ENCODE measurements around the gene POLR3E. TPM values are rescaled to one million over a fixed set of nuclear protein-coding genes. Genes with fewer than 3 reads are reported as not detected.

The POLR3E gene
- total and polyA plus RNA-seq, 4 donors, result 16.0 to 42.9 (median 18.3) TPM

DNA sequence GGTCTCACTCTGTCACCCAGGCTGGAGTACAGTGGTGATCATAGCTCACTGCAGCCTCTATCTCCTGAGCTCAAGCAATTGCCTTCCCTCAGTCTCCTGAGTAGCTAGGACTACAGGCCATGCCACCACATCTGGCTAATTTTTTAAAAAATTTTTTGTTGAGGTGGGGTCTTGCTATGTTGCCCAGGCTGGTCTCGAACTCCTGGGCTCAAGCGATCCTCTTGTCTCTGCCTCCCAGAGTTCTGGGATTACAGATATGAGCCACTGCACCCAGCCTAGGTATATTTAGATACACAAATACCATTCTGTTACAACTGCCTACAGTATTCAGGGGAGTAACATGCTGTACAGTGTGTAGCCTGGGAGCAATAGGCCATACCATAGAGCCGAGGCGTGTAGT is 14.3 kb downstream of the POLR3E start (continued):
- TF ChIP-seq, protein P1, sequence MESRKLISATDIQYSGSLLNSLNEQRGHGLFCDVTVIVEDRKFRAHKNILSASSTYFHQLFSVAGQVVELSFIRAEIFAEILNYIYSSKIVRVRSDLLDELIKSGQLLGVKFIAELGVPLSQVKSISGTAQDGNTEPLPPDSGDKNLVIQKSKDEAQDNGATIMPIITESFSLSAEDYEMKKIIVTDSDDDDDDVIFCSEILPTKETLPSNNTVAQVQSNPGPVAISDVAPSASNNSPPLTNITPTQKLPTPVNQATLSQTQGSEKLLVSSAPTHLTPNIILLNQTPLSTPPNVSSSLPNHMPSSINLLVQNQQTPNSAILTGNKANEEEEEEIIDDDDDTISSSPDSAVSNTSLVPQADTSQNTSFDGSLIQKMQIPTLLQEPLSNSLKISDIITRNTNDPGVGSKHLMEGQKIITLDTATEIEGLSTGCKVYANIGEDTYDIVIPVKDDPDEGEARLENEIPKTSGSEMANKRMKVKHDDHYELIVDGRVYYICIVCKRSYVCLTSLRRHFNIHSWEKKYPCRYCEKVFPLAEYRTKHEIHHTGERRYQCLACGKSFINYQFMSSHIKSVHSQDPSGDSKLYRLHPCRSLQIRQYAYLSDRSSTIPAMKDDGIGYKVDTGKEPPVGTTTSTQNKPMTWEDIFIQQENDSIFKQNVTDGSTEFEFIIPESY (IDR thresholded peaks at IDR 0.05), result no peak
- no peak for TF ChIP-seq YY1 (IDR thresholded peaks at IDR 0.05)
- no peak for TF ChIP-seq TAF1 (conservative IDR thresholded peaks at IDR 0.05)
- TF ChIP-seq HNF4G (IDR thresholded peaks at IDR 0.05), result no peak
- no peak for TF ChIP-seq RXRA (IDR thresholded peaks at IDR 0.05)
- TF ChIP-seq MAX (IDR thresholded peaks at IDR 0.05), result no peak
- no peak for TF ChIP-seq FOXA1 (IDR thresholded peaks at IDR 0.05)
- no peak for TF ChIP-seq NR2F2 (IDR thresholded peaks at IDR 0.05)
- no peak for TF ChIP-seq FOXA2 (IDR thresholded peaks at IDR 0.05)

GRCh38 chr16:22312897-22313781 is 15.9 kb downstream of the POLR3E start:
- peaks cover 0 to 7% (median 4%) of the 10 kb centered on the region in 4 donors for H3K4me1 ChIP-seq (ENCODE audit: control insufficient read depth in 4 of 4, insufficient read depth in 4 of 4, low read length in 3 of 4)
- H3K9ac ChIP-seq (ENCODE audit: low read depth in 1 of 2, low read length in 2 of 2), result no peak overlapping the region
- TF ChIP-seq EGR1 (IDR thresholded peaks at IDR 0.05; ENCODE audit: low read depth in 2 of 2), result no peak
- TF ChIP-seq GABPA (IDR thresholded peaks at IDR 0.05 in 1 of 2, conservative IDR thresholded peaks at IDR 0.05 in 1 of 2), result no peak
- TF ChIP-seq, protein P2, sequence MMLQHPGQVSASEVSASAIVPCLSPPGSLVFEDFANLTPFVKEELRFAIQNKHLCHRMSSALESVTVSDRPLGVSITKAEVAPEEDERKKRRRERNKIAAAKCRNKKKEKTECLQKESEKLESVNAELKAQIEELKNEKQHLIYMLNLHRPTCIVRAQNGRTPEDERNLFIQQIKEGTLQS (IDR thresholded peaks at IDR 0.05), result no peak
- TF ChIP-seq SP1 (IDR thresholded peaks at IDR 0.05), result no peak
- TF ChIP-seq RAD21 (IDR thresholded peaks at IDR 0.05), result no peak
- TF ChIP-seq HNF4A (conservative IDR thresholded peaks at IDR 0.05), result no peak
- TF ChIP-seq, protein P3, sequence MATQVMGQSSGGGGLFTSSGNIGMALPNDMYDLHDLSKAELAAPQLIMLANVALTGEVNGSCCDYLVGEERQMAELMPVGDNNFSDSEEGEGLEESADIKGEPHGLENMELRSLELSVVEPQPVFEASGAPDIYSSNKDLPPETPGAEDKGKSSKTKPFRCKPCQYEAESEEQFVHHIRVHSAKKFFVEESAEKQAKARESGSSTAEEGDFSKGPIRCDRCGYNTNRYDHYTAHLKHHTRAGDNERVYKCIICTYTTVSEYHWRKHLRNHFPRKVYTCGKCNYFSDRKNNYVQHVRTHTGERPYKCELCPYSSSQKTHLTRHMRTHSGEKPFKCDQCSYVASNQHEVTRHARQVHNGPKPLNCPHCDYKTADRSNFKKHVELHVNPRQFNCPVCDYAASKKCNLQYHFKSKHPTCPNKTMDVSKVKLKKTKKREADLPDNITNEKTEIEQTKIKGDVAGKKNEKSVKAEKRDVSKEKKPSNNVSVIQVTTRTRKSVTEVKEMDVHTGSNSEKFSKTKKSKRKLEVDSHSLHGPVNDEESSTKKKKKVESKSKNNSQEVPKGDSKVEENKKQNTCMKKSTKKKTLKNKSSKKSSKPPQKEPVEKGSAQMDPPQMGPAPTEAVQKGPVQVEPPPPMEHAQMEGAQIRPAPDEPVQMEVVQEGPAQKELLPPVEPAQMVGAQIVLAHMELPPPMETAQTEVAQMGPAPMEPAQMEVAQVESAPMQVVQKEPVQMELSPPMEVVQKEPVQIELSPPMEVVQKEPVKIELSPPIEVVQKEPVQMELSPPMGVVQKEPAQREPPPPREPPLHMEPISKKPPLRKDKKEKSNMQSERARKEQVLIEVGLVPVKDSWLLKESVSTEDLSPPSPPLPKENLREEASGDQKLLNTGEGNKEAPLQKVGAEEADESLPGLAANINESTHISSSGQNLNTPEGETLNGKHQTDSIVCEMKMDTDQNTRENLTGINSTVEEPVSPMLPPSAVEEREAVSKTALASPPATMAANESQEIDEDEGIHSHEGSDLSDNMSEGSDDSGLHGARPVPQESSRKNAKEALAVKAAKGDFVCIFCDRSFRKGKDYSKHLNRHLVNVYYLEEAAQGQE (IDR thresholded peaks at IDR 0.05), result no peak
- TF ChIP-seq TAF1 (conservative IDR thresholded peaks at IDR 0.05), result no peak
- TF ChIP-seq RXRA (IDR thresholded peaks at IDR 0.05), result no peak
- no peak for TF ChIP-seq YY1 (IDR thresholded peaks at IDR 0.05)
- no peak for TF ChIP-seq CTCF (IDR thresholded peaks at IDR 0.05; ENCODE audit: low read depth, low read length, missing input control)
- no peak for TF ChIP-seq FOXA2 (IDR thresholded peaks at IDR 0.05)
- TF ChIP-seq NR2F2 (IDR thresholded peaks at IDR 0.05), result no peak
- TF ChIP-seq MAX (IDR thresholded peaks at IDR 0.05), result no peak
- no peak for TF ChIP-seq HNF4G (IDR thresholded peaks at IDR 0.05)
- TF ChIP-seq FOXA1 (IDR thresholded peaks at IDR 0.05), result no peak
- H3K9me3 ChIP-seq (ENCODE audit: control insufficient read depth in 4 of 4, low read length in 3 of 4), result no peaks in the 10 kb centered on the region
- 94% methylated on average over 23 of the region's 23 CpGs for WGBS
- H3K27me3 ChIP-seq (ENCODE audit: control insufficient read depth in 4 of 4, insufficient read depth in 4 of 4, low read length in 3 of 4), result no peaks in the 10 kb centered on the region
- H3K4me3 ChIP-seq (ENCODE audit: low read depth in 1 of 3, low read length in 3 of 3), result no peak overlapping the region
- no peak overlapping the region for H3K27ac ChIP-seq (ENCODE audit: low read depth in 1 of 2, low read length in 2 of 2)
- no peak for DNase-seq (ENCODE audit: low spot score)
- peaks cover 15 to 81% (median 30%) of the 10 kb centered on the region in 4 donors for H3K36me3 ChIP-seq (ENCODE audit: control insufficient read depth in 4 of 4, insufficient read depth in 3 of 4, low read depth in 1 of 4, low read length in 3 of 4)
